AG09319 (cell line): ENCODE results near the gene CDKN2C.

Source experiments
- DNase-seq: peaks from one replicate; pipeline ENCODE4 v3.0.0-alpha.2; 2010; ENCODE audit warnings: low read depth; ENCODE audit errors: extremely low read depth
- CTCF ChIP-seq: IDR thresholded peaks from 2 replicates; pipeline ENCODE4 v1.5.1; 2011; ENCODE audit warnings: low read depth, mild to moderate bottlenecking, inconsistent platforms, low read length, moderate library complexity

Gene CDKN2C

GRCh38 chr1:51019811-51020210, 49.8 kb downstream of the CDKN2C start:
- no peak for TF ChIP-seq CTCF
- peak; percentile 27 for DNase-seq
